ENCODE measurements around the gene LRRC57. TPM values are rescaled to one million over a fixed set of nuclear protein-coding genes. Genes with fewer than 3 reads are reported as not detected.
A peak's percentile ranks its signal among the peaks of the same experiment; 100 is the strongest.

Gene LRRC57
- total and polyA plus RNA-seq, 2 of the 13 experiments (the other 11 are each of a cell fraction or from before 2014, with no cell fraction given), result 5.8 to 14.8 TPM

- TF ChIP-seq SNAPC5 (CRISPR knock-in tag; IDR thresholded peaks at IDR 0.05; ENCODE audit: borderline replicate concordance) (no peak), ZSCAN20 (CRISPR knock-in tag; IDR thresholded peaks at IDR 0.05; ENCODE audit: borderline replicate concordance) (no peak), ZNF121 (CRISPR knock-in tag; IDR thresholded peaks at IDR 0.05) (no peak), HOMEZ (CRISPR knock-in tag; IDR thresholded peaks at IDR 0.05; ENCODE audit: low read depth) (no peak), ZSCAN25 (CRISPR knock-in tag; IDR thresholded peaks at IDR 0.05) (no peak), CC2D1A (CRISPR knock-in tag; IDR thresholded peaks at IDR 0.05) (no peak), ZNF205 (CRISPR knock-in tag; IDR thresholded peaks at IDR 0.05) (no peak), ZNF253 (CRISPR knock-in tag; IDR thresholded peaks at IDR 0.05; ENCODE audit: borderline replicate concordance) (no peak), SUZ12 (IDR thresholded peaks at IDR 0.05; ENCODE audit: low read depth, low read length) (no peak), MTA3 (CRISPR knock-in tag; IDR thresholded peaks at IDR 0.05) (no peak), ZNF691 (CRISPR knock-in tag; IDR thresholded peaks at IDR 0.05; ENCODE audit: borderline replicate concordance, low read depth) (0 out of 2 replicates have a peak, but pooled peaks have one; percentile 36), ZNF629 (CRISPR knock-in tag; conservative IDR thresholded peaks at IDR 0.05) (no peak), ZSCAN12 (CRISPR knock-in tag; IDR thresholded peaks at IDR 0.05) (no peak), HNF1B (CRISPR knock-in tag; IDR thresholded peaks at IDR 0.05) (peak; percentile 55; the same call in 1 of the 2 replicates), SRF (IDR thresholded peaks at IDR 0.05; ENCODE audit: low read depth, low read length) (no peak), ZNF782 (CRISPR knock-in tag; IDR thresholded peaks at IDR 0.05; ENCODE audit: borderline replicate concordance) (no peak), DDIT3 (CRISPR knock-in tag; IDR thresholded peaks at IDR 0.05) (no peak), THAP7 (CRISPR knock-in tag; IDR thresholded peaks at IDR 0.05) (no peak), GATAD1 (CRISPR knock-in tag; IDR thresholded peaks at IDR 0.05) (no peak), ZNF737 (CRISPR knock-in tag; IDR thresholded peaks at IDR 0.05; ENCODE audit: borderline replicate concordance) (no peak), ZNF781 (CRISPR knock-in tag; IDR thresholded peaks at IDR 0.05; ENCODE audit: borderline replicate concordance, not compliant biosample characterization) (peak; percentile 61), ZNF724P (CRISPR knock-in tag; IDR thresholded peaks at IDR 0.05; ENCODE audit: borderline replicate concordance) (no peak), SIN3A (IDR thresholded peaks at IDR 0.05; ENCODE audit: borderline replicate concordance, low read depth, low read length) (no peak), MZF1 (CRISPR knock-in tag; IDR thresholded peaks at IDR 0.05; ENCODE audit: borderline replicate concordance) (no peak), ZBTB25 (CRISPR knock-in tag; IDR thresholded peaks at IDR 0.05) (no peak), ZNF30 (CRISPR knock-in tag; IDR thresholded peaks at IDR 0.05) (no peak)
Observed at GRCh38 chr15:42581272-42581730, 32.7 kb upstream of the LRRC57 start (continued).

Measured in HepG2 (cell line).